ENCODE measurements around the gene HPCA. TPM values are rescaled to one million over a fixed set of nuclear protein-coding genes. Genes with fewer than 3 reads are reported as not detected.
"Not testable (repeated sequence)": the region's sequence is repeated elsewhere in the genome, so short reads cannot be mapped to it uniquely, and the experiment has no call there.

The HPCA gene
- total RNA-seq, 1 donor from 2014 or later = not detected

GRCh38 chr1:32903991-32904785 lies 17.9 kb downstream of the HPCA start:
- no peak for TF ChIP-seq CTCF (IDR thresholded peaks at IDR 0.05; ENCODE audit: borderline replicate concordance)
- no peaks in the 10 kb centered on the region for H3K9me3 ChIP-seq (replicated peaks)
- H3K36me3 ChIP-seq = no peaks in the 10 kb centered on the region
- no peak for DNase-seq
- H3K4me3 ChIP-seq = no peak overlapping the region
- H3K27me3 ChIP-seq (ENCODE audit: low read depth) = peaks cover 41% of the 10 kb centered on the region
- intact Hi-C loops (cut with micrococcal nuclease) = no loop called here
- H3K4me1 ChIP-seq = peaks cover 13% of the 10 kb centered on the region
- no peak overlapping the region for H3K27ac ChIP-seq (replicated peaks)

GRCh38 chr1:32904797-32905196 lies 18.5 kb downstream of the HPCA start:
- no peaks in the 10 kb centered on the region for H3K9me3 ChIP-seq (replicated peaks)
- no peak for TF ChIP-seq CTCF (IDR thresholded peaks at IDR 0.05; ENCODE audit: borderline replicate concordance)
- H3K27me3 ChIP-seq (ENCODE audit: low read depth) = peaks cover 47% of the 10 kb centered on the region
- intact Hi-C loops (cut with micrococcal nuclease) = no loop called here
- H3K4me3 ChIP-seq = no peak overlapping the region
- H3K36me3 ChIP-seq = no peaks in the 10 kb centered on the region
- no peak for DNase-seq
- H3K4me1 ChIP-seq = peaks cover 13% of the 10 kb centered on the region
- H3K27ac ChIP-seq (replicated peaks) = no peak overlapping the region

- not testable (repeated sequence) for DNase-seq, H3K4me1 ChIP-seq
Observed at GRCh38 chr1:32905588-32905987, 19.3 kb downstream of the HPCA start.

GRCh38 chr1:32906654-32907053 lies 20.4 kb downstream of the HPCA start:
- intact Hi-C loops (cut with micrococcal nuclease) = no loop called here
- no peak for TF ChIP-seq CTCF (IDR thresholded peaks at IDR 0.05; ENCODE audit: borderline replicate concordance)
- no peak overlapping the region for H3K27ac ChIP-seq (replicated peaks)
- H3K4me3 ChIP-seq = no peak overlapping the region
- peaks cover 2% of the 10 kb centered on the region for H3K4me1 ChIP-seq
- DNase-seq = no peak
- no peaks in the 10 kb centered on the region for H3K9me3 ChIP-seq (replicated peaks)
- no peaks in the 10 kb centered on the region for H3K36me3 ChIP-seq
- H3K27me3 ChIP-seq (ENCODE audit: low read depth) = peaks cover 37% of the 10 kb centered on the region

More at GRCh38 chr1:32905588-32905987, 19.3 kb downstream of the HPCA start:
- intact Hi-C loops (cut with micrococcal nuclease); H3K36me3 ChIP-seq; H3K27ac ChIP-seq (replicated peaks); H3K9me3 ChIP-seq (replicated peaks); H3K4me3 ChIP-seq: not testable (repeated sequence)
- H3K27me3 ChIP-seq (ENCODE audit: low read depth) = peaks cover 42% of the 10 kb centered on the region

GRCh38 chr1:32907435-32907834 lies 21.1 kb downstream of the HPCA start:
- no peak overlapping the region for H3K27ac ChIP-seq (replicated peaks)
- intact Hi-C loops (cut with micrococcal nuclease) = no loop called here
- H3K9me3 ChIP-seq (replicated peaks) = no peaks in the 10 kb centered on the region
- no peaks in the 10 kb centered on the region for H3K36me3 ChIP-seq
- H3K4me1 ChIP-seq = no peaks in the 10 kb centered on the region
- no peak overlapping the region for H3K4me3 ChIP-seq
- no peak for TF ChIP-seq CTCF (IDR thresholded peaks at IDR 0.05; ENCODE audit: borderline replicate concordance)
- H3K27me3 ChIP-seq (ENCODE audit: low read depth) = peaks cover 29% of the 10 kb centered on the region
- DNase-seq = no peak

- intact Hi-C loops (cut with micrococcal nuclease) = no loop called here
Observed at GRCh38 chr1:32910319-32910718, 24.0 kb downstream of the HPCA start.

More at GRCh38 chr1:32910319-32910718, 24.0 kb downstream of the HPCA start:
- Histone ChIP-seq H3K27me3 (ENCODE audit: low read depth) (peaks cover 29% of the 10 kb centered on the region), H3K27ac (replicated peaks) (no peak overlapping the region), H3K4me3 (no peak overlapping the region), H3K4me1 (no peaks in the 10 kb centered on the region), H3K9me3 (replicated peaks) (no peaks in the 10 kb centered on the region), H3K36me3 (no peaks in the 10 kb centered on the region)
- DNase-seq = no peak
- no peak for TF ChIP-seq CTCF (IDR thresholded peaks at IDR 0.05; ENCODE audit: borderline replicate concordance)
